RKO (cell line): ENCODE data around the gene ACBD6.
"Not testable (repeated sequence)": the region's sequence is repeated elsewhere in the genome, so short reads cannot be mapped to it uniquely, and the experiment has no call there.

ENCODE experiments used
- DNase-seq: peaks from one replicate; pipeline ENCODE4 v3.0.0-alpha.2; 2016; ENCODE audit warnings: low spot score

ACBD6 gene

DNA sequence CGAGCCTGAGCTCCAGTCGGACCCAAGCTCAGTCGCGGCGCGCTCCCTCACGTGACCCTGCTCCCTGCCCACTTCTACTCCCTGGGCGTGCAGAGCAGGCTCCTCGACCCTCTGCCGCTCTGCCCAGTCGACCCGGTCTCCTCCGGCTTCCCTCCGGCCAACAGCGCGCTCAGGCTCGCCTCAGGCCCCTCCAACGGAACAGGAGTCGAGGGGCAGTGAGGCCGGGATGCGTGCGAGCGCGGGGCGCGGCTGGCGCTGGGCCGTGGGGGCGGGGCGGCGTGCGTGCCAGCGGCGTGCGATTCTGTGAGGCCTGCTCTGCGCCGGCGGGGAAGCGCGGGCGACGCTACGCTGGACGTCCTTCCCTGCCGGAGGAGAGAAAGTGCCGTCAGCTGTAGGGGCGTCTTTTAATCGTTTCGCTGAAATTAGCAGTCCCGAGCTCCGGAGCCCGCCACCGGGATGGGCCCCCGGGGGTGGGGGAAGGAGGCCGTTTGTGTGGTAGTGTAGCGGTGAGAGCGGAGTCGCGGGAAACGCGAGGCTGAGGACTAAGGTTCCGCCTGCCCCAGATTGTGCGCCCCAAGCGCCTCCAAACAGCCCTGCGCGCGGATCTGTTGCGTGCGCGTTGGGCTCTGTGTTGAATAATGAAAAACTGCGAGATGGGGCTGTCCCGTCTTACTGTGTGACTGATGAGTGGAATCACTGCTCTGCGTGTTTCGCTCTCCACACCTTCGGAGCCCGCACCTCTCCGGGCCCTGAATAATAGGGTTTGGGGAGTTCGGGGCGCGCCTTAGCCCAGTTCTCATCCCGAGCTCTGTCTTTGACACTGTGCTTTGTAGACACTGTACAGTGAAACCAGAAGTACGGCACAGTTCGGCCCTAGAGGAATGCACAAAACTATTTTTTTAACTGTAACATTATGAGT lies at the start of gene ACBD6:
Gene ACBD6, minus strand, starts transcription at position 217 of the 919 bp plus-strand sequence. CDS start 311 bp downstream, outside the sequence.
- peak; percentile 90 for DNase-seq

- no peak for DNase-seq
These were observed 49.6 kb upstream of the ACBD6 start for GRCh38 chr1:180551997-180552396.

GRCh38 chr1:180550241-180550640 lies 47.9 kb upstream of the ACBD6 start:
- DNase-seq, result no peak

DNA sequence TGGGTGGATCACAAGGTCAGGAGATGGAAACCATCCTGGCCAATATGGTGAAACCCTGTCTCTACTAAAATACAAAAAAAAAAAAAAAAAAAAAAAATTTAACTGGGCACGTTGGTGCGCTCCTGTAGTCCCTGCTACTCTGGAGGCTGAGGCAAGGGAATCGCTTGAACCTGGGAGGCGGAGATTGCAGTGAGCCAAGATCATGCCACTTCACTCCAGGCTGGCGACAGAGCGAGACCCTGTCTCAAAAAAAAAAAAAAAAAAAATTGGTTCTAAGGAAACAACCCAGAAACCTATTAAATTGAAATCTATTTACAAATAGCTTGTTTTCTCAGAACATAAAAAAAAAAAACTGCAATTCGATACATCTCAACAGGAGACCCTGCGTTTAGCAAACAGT lies 47.4 kb upstream of the ACBD6 start:
- DNase-seq, result not testable (repeated sequence)

- DNase-seq, result no peak
These were observed 46.4 kb upstream of the ACBD6 start for GRCh38 chr1:180548686-180549317.

GRCh38 chr1:180545991-180546390 lies 43.6 kb upstream of the ACBD6 start:
- DNase-seq, result no peak

DNA sequence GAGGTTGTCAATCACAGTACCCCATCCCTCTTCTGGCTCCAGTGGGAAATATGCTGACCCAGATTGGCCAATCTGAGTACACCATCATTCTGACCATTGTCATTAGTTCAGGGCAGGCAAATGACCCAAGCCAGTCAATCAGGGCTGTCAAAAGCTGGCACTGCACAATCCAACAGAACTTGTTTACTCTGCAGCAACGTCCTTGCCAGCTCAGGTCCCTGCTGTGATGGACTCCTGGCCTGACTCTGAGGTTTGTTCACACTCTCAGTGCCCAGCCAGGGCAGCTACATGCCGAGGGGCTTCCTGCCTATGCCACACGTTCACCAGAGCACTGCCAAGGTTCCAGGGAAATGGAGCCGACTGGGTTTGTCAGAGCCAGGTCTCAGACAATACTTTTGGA lies 41.7 kb upstream of the ACBD6 start:
- no peak for DNase-seq

- DNase-seq, result no peak
These were observed 40.4 kb upstream of the ACBD6 start for GRCh38 chr1:180542838-180543145.

- DNase-seq, result no peak
These were observed 39.9 kb upstream of the ACBD6 start for GRCh38 chr1:180542113-180542837.

GRCh38 chr1:180540697-180541594 lies 38.6 kb upstream of the ACBD6 start:
- DNase-seq, result no peak

- no peak for DNase-seq
These were observed 36.8 kb upstream of the ACBD6 start for GRCh38 chr1:180539136-180539535.

GRCh38 chr1:180536821-180537372 lies 34.5 kb upstream of the ACBD6 start:
- no peak for DNase-seq

DNA sequence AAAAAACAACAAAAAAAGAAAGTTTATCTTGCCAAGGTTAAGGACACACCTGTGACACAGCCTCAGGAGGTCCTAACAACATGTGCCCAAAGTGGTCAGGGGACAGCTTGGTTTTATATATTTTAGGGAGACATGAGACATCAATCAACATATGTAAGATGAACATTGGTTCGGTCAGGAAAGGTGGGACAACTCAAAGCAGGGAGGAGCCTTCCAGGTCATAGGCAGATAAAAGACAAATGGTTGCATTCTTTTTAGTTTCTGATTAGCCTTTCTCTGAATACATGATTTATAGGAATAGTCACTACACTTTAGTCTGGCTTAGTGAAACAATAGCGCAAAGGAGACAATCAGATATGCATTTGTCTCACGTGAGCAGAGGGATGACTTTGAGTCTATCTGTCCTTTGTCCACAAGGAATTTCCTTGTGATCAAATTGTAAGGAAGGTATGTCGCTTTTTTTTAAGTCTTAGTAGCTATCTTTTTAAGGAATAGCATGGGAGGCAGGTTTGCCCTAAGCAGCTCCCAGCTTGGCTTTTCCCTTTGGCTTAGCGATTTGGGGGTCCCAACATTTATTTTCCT lies 33.1 kb upstream of the ACBD6 start:
- DNase-seq, result no peak

- no peak for DNase-seq
These were observed 31.8 kb upstream of the ACBD6 start for GRCh38 chr1:180534214-180534613.

GRCh38 chr1:180533266-180533987 lies 31.1 kb upstream of the ACBD6 start:
- peak; percentile 33 for DNase-seq

- no peak for DNase-seq
These were observed 30.5 kb upstream of the ACBD6 start for GRCh38 chr1:180532854-180533253.

GRCh38 chr1:180530501-180530900 lies 28.1 kb upstream of the ACBD6 start:
- no peak for DNase-seq

GRCh38 chr1:180528868-180529470 lies 26.6 kb upstream of the ACBD6 start:
- DNase-seq, result no peak

DNA sequence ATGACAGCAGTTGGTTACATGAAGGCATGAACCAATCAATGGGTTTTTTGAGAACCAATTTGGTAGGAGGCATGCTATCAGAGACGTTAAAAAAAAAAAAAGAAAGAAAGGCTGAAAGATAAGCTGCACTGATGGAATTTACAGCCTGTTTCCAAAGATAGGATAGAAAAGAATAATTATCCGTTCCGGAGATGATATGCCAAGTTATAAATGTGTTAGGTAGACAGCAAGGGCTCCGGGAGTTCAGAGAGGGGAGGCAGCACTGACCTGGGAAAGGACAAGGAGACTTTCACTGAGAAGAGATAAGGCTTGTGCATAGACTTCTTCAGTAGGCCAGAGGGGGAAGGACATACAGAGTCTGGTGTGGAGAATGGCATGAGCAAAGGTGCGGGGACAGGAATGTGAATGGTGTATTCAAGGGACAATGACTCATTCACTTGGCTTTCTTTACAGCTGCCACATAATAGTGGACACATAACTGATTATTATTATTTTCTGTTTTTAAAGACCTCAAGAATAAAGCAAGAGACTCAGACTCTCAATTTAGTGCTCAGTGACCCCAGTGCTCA lies 24.8 kb upstream of the ACBD6 start:
- peak; percentile 52 for DNase-seq

- DNase-seq, result no peak
These were observed 23.3 kb upstream of the ACBD6 start for GRCh38 chr1:180525715-180526039.
